Measurements from ENCODE around the gene NKX2-1.

Gene NKX2-1

DNA sequence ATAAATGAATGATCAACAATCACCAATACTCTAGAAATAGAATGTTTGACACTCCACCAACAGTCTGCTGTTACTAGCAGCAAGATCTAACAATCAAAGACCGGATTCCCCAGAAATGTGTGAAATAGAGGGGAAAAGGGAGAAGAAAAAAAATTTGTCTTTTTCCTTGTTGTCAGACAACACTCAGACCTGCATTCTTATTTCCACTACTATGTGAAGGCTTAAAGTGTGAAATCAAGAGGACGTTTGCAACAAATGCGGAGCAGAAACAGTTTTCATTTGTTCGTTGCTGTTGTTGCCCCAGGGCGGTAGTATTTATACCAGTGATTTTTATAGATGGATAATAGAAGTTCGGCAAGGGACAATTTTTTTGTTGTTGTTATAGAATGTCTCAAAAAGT lies 9.2 kb downstream of the NKX2-1 start:
- H3K36me3 ChIP-seq (ENCODE audit: control insufficient read depth in 2 of 2, insufficient read depth in 1 of 2, low read length in 2 of 2): no peaks in the 10 kb centered on the region
- CTCF ChIA-PET: interaction anchor here (0.7 to 2.5 kb wide), 2 partner anchors 15 to 402 kb away, joined by 4 to 8 read pairs; no protein-coding TSS in a partner anchor
- H3K4me1 ChIP-seq (ENCODE audit: control insufficient read depth, insufficient read depth, low read length): no peaks in the 10 kb centered on the region
- H3K27ac ChIP-seq (ENCODE audit: extremely low read depth, low read depth, low read length): no peak overlapping the region
- TF ChIP-seq ZNF335 (tag by site-specific recombination; conservative IDR thresholded peaks at IDR 0.05) (no peak), ZNF76 (tag by site-specific recombination; IDR thresholded peaks at IDR 0.05; ENCODE audit: borderline replicate concordance, low read depth) (no peak), ZFP41 (tag by site-specific recombination; IDR thresholded peaks at IDR 0.05; ENCODE audit: borderline replicate concordance) (no peak), KLF1 (tag by site-specific recombination; IDR thresholded peaks at IDR 0.05) (no peak), ZNF404 (tag by site-specific recombination; IDR thresholded peaks at IDR 0.05) (no peak), ZBTB1 (tag by site-specific recombination; IDR thresholded peaks at IDR 0.05) (no peak)
- POLR2A ChIA-PET: no interaction called here
- H3K9me3 ChIP-seq (ENCODE audit: control insufficient read depth, insufficient read depth, low read depth, low read length): no peaks in the 10 kb centered on the region
- no peak overlapping the region for H3K4me3 ChIP-seq (ENCODE audit: low read depth, low read length)

DNA sequence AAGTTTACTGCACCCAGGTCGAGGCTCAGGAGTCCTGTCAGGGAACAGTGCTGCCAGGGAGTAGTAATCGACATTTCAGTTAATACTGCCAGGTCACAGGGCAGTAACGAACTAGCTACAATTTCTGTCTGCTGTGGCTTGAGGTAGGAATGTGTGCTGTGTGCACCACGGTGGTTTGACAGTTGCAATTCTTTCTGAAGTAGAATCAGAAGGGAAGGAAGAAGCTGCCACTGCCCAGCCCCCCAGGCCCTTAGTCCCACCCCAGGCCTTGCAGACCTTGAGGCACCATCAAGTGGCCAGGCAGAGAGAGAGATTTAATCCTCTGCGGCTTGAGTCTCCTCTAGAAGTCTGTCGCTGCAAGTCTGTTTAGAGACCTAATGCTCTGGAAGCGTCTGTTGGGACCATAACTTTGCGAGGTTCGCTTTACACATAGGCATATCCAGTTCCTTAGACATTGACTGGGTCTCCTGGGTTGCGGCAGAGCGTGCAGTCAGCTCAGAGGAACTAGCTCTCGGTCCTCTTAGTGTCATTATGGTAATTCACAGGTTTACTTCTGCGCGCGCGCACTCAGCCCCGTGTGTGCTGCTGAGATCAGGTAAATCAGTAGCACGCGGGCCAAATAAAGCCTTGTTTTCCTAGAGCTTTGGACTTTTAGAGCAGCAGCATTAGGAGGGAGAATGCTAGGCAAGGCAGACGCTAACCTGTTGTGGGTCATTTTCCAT lies 9.8 kb downstream of the NKX2-1 start:
- TF ChIP-seq TRIM28 (IDR thresholded peaks at IDR 0.05; ENCODE audit: borderline replicate concordance, low read length): peak; percentile 76
- no peak for TF ChIP-seq SETDB1 (IDR thresholded peaks at IDR 0.05; ENCODE audit: insufficient read length, low read length)
- no peaks in the 10 kb centered on the region for H3K9me3 ChIP-seq (ENCODE audit: control insufficient read depth, insufficient read depth, low read depth, low read length)
- no peak overlapping the region for H3K27ac ChIP-seq (ENCODE audit: extremely low read depth, low read depth, low read length)
- ChIA-PET CTCF (interaction anchor here (0.7 to 2.5 kb wide), 3 partner anchors 8 to 402 kb away, joined by 3 to 8 read pairs (median 4); no protein-coding TSS in a partner anchor), POLR2A (no interaction called here)
- no peak overlapping the region for H3K4me3 ChIP-seq (ENCODE audit: low read depth, low read length)
- H3K36me3 ChIP-seq (ENCODE audit: control insufficient read depth in 2 of 2, insufficient read depth in 1 of 2, low read length in 2 of 2): no peaks in the 10 kb centered on the region
- no peaks in the 10 kb centered on the region for H3K4me1 ChIP-seq (ENCODE audit: control insufficient read depth, insufficient read depth, low read length)

DNA sequence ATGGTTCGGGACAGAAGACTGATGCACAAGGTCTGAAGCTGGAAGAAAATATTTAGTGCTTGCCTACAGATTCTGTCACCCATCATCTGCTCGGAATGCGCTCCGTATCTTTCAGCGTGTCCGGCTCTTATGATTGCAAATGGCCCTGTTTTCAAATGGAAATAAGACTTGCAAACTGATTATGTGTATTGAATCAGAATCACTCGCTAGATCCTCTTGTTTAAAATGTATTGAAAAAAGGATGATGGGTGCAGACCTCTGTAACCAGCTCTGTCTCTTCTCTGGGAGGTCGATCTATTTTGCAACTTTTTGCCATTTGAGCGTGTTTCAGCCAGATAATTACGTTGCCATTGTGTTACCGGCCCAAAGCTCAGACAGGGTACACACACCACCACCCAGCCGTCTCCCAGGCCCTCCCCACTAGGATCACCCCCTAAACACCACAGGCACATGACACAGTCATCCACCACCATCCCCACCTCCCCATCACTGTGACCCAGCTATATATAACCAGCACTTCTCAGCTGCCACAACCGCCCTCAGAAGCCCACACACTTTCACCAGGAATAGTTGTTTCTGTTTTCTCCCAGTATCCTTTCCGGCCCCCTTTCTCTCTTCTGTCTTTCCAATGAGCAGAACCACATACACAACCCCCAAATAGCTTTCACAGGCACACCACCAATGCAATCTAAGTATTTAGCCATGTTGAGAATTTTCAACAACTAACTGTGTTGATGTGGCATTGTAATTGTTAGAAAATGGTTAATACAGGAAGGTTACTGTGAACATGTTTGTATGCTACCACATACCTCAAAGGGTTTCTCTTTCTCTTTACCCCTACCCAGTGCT lies 10.7 kb downstream of the NKX2-1 start:
- H3K4me1 ChIP-seq (ENCODE audit: control insufficient read depth, insufficient read depth, low read length): no peaks in the 10 kb centered on the region
- TF ChIP-seq, protein P1, sequence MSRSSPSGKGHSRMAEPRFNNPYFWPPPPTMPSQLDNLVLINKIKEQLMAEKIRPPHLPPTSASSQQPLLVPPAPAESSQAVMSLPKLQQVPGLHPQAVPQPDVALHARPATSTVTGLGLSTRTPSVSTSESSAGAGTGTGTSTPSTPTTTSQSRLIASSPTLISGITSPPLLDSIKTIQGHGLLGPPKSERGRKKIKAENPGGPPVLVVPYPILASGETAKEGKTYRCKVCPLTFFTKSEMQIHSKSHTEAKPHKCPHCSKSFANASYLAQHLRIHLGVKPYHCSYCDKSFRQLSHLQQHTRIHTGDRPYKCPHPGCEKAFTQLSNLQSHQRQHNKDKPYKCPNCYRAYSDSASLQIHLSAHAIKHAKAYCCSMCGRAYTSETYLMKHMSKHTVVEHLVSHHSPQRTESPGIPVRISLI (tag by site-specific recombination; IDR thresholded peaks at IDR 0.05): no peak
- no peak for TF ChIP-seq ZNF114 (tag by site-specific recombination; IDR thresholded peaks at IDR 0.05)
- no peak for TF ChIP-seq ZNF530 (tag by site-specific recombination; IDR thresholded peaks at IDR 0.05; ENCODE audit: low read depth)
- peak; percentile 65 for TF ChIP-seq ZFHX2 (tag by site-specific recombination; conservative IDR thresholded peaks at IDR 0.05)
- no peak for TF ChIP-seq KLF1 (tag by site-specific recombination; IDR thresholded peaks at IDR 0.05)
- TF ChIP-seq AEBP2 (tag by site-specific recombination; IDR thresholded peaks at IDR 0.05; ENCODE audit: borderline replicate concordance): no peak
- H3K9me3 ChIP-seq (ENCODE audit: control insufficient read depth, insufficient read depth, low read depth, low read length): no peaks in the 10 kb centered on the region
- H3K4me3 ChIP-seq (ENCODE audit: low read depth, low read length): no peak overlapping the region
- POLR2A ChIA-PET: no interaction called here
- H3K36me3 ChIP-seq (ENCODE audit: control insufficient read depth in 2 of 2, insufficient read depth in 1 of 2, low read length in 2 of 2): no peaks in the 10 kb centered on the region
- H3K27ac ChIP-seq (ENCODE audit: extremely low read depth, low read depth, low read length): no peak overlapping the region
- CTCF ChIA-PET: interaction anchor here (0.8 to 2.5 kb wide), 2 partner anchors 9 to 16 kb away, joined by 3 to 8 read pairs; no protein-coding TSS in a partner anchor
